ENCODE results near the gene TRIM17. TPM values are rescaled to one million over a fixed set of nuclear protein-coding genes. Genes with fewer than 3 reads are reported as not detected.

TRIM17 gene
- total RNA-seq, 1 donor from 2014 or later: 6.3 TPM

DNA sequence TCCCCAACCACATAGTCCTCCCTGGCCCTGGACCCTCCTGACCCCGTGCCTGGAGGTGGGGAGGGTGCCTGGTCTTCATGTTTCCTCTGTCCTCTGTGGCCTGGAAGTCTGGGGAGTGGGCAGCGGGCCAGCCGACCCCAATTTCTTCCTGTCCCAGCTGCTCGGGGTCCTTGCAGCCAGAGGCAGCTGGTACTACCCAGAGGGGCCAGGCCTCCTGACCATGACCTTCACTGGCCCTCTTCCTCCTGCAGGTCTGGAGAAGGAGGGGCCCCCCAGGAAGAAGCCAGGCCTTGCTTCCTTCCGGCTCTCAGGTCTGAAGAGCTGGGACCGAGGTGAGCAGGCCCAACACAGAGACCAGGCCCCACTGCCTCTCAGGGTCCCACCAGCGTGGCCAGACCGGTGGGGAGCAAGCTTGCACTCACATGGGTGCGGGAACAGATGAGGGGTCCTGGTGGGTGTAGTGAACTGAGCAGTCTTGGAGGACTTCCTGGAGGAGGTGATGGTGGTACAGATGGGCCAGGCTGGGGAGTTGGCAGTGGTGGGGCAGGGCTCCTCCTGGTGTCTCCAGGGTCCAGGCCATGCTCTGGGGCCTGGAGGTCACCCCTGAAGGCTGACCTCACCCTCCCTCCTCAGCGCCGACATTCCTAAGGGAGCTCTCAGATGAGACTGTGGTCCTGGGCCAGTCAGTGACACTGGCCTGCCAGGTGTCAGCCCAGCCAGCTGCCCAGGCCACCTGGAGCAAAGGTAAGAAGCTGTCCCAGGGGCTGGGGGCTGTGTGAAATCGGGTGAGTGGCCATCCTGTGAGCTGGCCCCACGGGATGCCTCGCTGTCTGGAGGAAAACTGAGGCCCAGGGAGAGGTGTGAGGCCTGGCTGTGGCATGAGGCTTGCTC, 42.7 kb downstream of the TRIM17 start:
- Mint-ChIP-seq H3K4me1 (peaks cover 4% of the 10 kb centered on the region), H3K9me3 (no peaks in the 10 kb centered on the region), H3K36me3 (ENCODE audit: low read depth) (no peaks in the 10 kb centered on the region), H3K27ac (ENCODE audit: unreplicated experiment) (no peak overlapping the region), H3K27me3 (ENCODE audit: low read depth) (peaks cover 5% of the 10 kb centered on the region), H3K4me3 (no peak overlapping the region)
- DNase-seq (ENCODE audit: low read depth, low spot score): no peak
- no peak for TF ChIP-seq CTCF (conservative IDR thresholded peaks at IDR 0.05)

GRCh38 chr1:228373004-228373680, 43.5 kb downstream of the TRIM17 start:
- H3K27ac Mint-ChIP-seq (ENCODE audit: unreplicated experiment): no peak overlapping the region
- no peak for DNase-seq (ENCODE audit: low read depth, low spot score)
- H3K27me3 Mint-ChIP-seq (ENCODE audit: low read depth): no peaks in the 10 kb centered on the region
- no peaks in the 10 kb centered on the region for H3K36me3 Mint-ChIP-seq (ENCODE audit: low read depth)
- H3K4me1 Mint-ChIP-seq: no peaks in the 10 kb centered on the region
- H3K9me3 Mint-ChIP-seq: no peaks in the 10 kb centered on the region
- no peak overlapping the region for H3K4me3 Mint-ChIP-seq
- no peak for TF ChIP-seq CTCF (conservative IDR thresholded peaks at IDR 0.05)

GRCh38 chr1:228372183-228373003, 44.3 kb downstream of the TRIM17 start:
- no peak for DNase-seq (ENCODE audit: low read depth, low spot score)
- no peaks in the 10 kb centered on the region for H3K9me3 Mint-ChIP-seq

DNA sequence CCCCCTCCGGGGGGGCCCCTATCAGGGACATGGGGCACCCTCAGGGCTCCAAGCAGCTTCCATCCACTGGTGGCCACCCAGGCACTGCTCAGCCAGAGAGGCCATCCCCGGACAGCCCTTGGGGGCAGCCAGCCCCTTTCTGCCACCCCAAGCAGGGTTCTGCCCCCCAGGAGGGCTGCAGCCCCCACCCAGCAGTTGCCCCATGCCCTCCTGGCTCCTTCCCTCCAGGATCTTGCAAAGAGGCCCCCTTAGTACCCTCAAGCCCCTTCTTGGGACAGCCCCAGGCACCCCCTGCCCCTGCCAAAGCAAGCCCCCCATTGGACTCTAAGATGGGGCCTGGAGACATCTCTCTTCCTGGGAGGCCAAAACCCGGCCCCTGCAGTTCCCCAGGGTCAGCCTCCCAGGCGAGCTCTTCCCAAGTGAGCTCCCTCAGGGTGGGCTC, 44.9 kb downstream of the TRIM17 start:
- Mint-ChIP-seq H3K36me3 (ENCODE audit: low read depth) (no peaks in the 10 kb centered on the region), H3K9me3 (no peaks in the 10 kb centered on the region), H3K4me1 (no peaks in the 10 kb centered on the region), H3K27ac (ENCODE audit: unreplicated experiment) (no peak overlapping the region), H3K27me3 (ENCODE audit: low read depth) (no peaks in the 10 kb centered on the region), H3K4me3 (no peak overlapping the region)
- no peak for DNase-seq (ENCODE audit: low read depth, low spot score)
- no peak for TF ChIP-seq CTCF (conservative IDR thresholded peaks at IDR 0.05)

More at GRCh38 chr1:228372183-228373003, 44.3 kb downstream of the TRIM17 start:
- Mint-ChIP-seq H3K4me1 (no peaks in the 10 kb centered on the region), H3K27ac (ENCODE audit: unreplicated experiment) (no peak overlapping the region), H3K36me3 (ENCODE audit: low read depth) (no peaks in the 10 kb centered on the region), H3K27me3 (ENCODE audit: low read depth) (no peaks in the 10 kb centered on the region), H3K4me3 (no peak overlapping the region)
- no peak for TF ChIP-seq CTCF (conservative IDR thresholded peaks at IDR 0.05)

Measured in neural crest cell (in vitro differentiated cells).